Measurements from ENCODE around the gene SAXO1. TPM values are rescaled to one million over a fixed set of nuclear protein-coding genes. Genes with fewer than 3 reads are reported as not detected.
A peak's percentile ranks its signal among the peaks of the same experiment; 100 is the strongest.

Gene SAXO1
- total RNA-seq, 4 donors from 2014 or later = not detected

DNA sequence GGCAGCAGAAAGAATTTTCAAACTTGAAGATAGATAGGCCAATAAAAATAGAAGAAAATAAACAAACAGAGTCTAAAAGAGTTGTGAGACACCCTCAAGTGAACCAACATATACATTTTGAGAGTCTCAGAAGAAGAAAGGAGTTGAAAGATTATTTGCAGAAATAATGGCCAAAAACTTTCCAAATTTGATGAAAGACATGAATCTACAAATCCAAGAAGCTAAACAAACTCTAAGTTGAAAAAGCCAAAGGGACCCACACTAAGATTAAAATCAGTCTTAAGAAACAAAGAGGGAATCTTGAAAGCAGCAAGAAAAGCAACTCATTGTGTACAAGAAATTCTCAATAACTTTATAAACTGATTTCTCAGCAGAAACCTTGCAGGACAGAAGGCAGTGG lies 137.0 kb downstream of the SAXO1 start:
- DNase-seq (ENCODE audit: low spot score) (no peak), ATAC-seq (ENCODE audit: low FRiP score) (no peak)
- TF ChIP-seq, protein P1, sequence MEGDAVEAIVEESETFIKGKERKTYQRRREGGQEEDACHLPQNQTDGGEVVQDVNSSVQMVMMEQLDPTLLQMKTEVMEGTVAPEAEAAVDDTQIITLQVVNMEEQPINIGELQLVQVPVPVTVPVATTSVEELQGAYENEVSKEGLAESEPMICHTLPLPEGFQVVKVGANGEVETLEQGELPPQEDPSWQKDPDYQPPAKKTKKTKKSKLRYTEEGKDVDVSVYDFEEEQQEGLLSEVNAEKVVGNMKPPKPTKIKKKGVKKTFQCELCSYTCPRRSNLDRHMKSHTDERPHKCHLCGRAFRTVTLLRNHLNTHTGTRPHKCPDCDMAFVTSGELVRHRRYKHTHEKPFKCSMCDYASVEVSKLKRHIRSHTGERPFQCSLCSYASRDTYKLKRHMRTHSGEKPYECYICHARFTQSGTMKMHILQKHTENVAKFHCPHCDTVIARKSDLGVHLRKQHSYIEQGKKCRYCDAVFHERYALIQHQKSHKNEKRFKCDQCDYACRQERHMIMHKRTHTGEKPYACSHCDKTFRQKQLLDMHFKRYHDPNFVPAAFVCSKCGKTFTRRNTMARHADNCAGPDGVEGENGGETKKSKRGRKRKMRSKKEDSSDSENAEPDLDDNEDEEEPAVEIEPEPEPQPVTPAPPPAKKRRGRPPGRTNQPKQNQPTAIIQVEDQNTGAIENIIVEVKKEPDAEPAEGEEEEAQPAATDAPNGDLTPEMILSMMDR (IDR thresholded peaks at IDR 0.05) = no peak

DNA sequence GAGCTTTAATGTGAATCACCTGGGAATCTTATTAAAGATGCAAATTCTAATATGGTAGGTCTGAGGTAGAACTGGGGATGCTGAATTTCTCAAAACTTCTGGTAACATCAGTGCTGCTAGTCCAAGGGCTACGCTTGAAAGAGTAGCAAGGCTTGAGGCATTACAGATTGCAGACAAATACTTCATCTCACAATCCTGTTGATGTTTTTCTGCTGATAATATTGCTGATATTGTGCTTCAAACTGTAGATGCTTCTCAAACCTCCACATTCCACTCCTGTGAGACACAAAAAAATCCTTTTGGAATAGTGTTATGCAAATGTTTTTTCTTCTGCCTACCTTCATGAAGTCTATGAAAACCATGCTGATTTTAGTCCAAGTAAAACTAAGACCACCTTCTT lies 139.5 kb downstream of the SAXO1 start:
- ATAC-seq (ENCODE audit: low FRiP score) (no peak), DNase-seq (ENCODE audit: low spot score) (no peak)
- TF ChIP-seq, protein P1 (IDR thresholded peaks at IDR 0.05) = no peak

DNA sequence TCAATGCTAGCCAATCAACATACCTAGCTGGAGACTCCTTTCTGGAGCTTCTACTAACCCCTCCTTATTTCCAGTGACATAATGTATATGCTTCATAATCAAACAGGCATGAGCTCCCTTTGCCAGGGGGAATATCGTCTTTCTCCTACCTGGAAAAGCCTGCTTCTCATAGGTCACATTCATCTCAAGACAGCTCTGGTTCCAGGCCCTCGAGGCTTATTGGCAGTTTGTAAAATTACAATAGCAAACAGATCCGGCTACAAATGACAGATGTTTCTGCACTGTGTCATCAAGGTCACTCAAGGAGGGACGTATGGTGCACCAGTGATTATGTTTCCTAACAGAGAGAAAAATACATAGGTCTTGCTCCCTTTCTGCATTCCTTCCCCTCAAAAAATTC lies 140.0 kb downstream of the SAXO1 start:
- no peak for ATAC-seq (ENCODE audit: low FRiP score)
- DNase-seq (ENCODE audit: low spot score) = no peak
- TF ChIP-seq, protein P1 (IDR thresholded peaks at IDR 0.05) = no peak

DNA sequence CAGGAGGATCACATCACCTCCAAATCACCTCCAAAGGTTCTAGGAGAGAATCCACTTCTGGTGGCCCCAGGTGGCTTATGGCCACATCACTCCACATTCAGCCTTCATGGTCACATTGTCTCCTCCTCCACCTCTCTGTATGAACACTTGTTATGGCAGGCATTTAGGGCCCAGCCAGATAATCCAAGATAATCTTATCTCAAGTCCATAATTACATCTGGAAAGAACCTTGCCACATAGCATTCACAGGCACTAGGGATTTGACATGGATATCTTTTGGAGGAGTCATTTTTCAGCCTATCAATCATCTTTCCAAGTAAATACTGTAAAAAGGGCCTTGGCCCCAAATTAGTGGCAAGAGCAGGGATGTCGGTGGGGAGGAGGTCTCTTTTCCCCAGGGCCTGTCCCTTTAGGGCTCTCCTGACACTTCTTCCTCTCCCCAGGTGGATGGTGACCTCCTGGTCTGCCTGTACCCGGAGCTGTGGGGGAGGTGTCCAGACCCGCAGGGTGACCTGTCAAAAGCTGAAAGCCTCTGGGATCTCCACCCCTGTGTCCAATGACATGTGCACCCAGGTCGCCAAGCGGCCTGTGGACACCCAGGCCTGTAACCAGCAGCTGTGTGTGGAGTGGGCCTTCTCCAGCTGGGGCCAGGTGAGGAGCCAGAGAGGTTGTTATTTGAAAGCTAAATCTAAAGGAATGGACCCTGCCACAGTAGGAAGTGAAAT lies 140.9 kb downstream of the SAXO1 start:
- TF ChIP-seq, protein P1 (IDR thresholded peaks at IDR 0.05) = no peak
- ATAC-seq (ENCODE audit: low FRiP score) = no peak

DNA sequence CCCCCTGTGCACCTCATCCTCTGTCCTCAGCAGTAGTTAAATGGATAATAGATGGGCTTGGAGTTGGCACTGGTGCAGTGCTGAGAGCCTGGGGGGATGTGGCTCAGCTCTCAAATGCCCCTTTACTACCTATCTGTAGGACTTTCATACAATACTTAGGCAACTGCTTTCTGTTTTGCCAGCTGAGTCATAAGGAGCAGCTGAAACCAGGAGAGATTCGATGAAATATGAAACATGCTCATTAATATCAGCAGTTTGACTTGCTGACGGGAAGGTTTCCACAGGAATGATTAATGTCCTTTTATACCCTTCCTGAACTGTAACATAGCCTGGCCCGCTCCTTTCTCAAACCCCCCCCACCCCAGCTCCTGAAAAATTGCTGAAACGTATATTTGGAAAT lies 142.6 kb downstream of the SAXO1 start:
- TF ChIP-seq, protein P1 (IDR thresholded peaks at IDR 0.05) = no peak
- ATAC-seq (ENCODE audit: low FRiP score) (peak; percentile 81), DNase-seq (ENCODE audit: low spot score) (no peak)

More for the DNA sequence above, 140.9 kb downstream of the SAXO1 start:
- DNase-seq (ENCODE audit: low spot score) = no peak

DNA sequence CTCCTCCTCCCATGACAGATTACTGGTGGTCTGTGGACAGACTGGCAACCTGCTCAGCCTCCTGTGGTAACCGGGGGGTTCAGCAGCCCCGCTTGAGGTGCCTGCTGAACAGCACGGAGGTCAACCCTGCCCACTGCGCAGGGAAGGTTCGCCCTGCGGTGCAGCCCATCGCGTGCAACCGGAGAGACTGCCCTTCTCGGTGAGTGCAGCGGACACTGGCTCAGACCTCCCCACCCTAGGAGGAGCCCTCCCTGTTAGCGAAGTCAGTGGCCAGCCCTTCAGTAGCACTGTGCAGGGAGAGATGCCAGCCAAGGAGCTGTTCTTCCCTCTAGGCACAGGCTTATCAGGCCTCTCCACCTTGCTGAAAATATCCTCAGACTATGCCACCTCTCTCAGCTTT lies 143.5 kb downstream of the SAXO1 start:
- TF ChIP-seq, protein P1 (IDR thresholded peaks at IDR 0.05) = no peak
- ATAC-seq (ENCODE audit: low FRiP score) = no peak

DNA sequence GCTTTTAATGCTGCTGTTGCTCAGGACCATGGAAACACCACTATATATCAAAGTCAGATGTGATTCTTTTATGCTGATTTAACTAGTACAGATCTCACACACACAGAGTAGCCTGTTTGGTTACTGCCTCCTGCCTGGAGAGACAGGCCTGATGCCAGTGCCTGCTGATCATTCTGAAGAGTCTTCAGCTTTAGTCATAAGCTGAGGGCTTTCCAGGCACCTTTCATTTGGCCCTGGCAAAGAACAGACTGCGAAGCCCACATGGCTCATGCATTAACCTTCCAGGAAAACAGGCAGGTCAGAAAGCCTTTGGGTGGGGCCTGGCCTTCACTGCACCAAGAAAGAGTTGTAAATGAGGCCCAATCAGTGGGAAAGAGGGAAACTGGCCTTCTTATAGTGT lies 144.7 kb downstream of the SAXO1 start:
- ATAC-seq (ENCODE audit: low FRiP score) (peak; percentile 90), DNase-seq (ENCODE audit: low spot score) (no peak)
- TF ChIP-seq, protein P1 (IDR thresholded peaks at IDR 0.05) = no peak

More for the DNA sequence above, 143.5 kb downstream of the SAXO1 start:
- DNase-seq (ENCODE audit: low spot score) = no peak

All from omental fat pad (tissue), 4 donors.